IMR-90 (cell line): Measurements from ENCODE around the gene ENTREP3.

Experiments used
- CTCF ChIP-seq: conservative IDR thresholded peaks from 2 replicates; pipeline ENCODE4 v1.5.1; 2012; ENCODE audit warnings: mild to moderate bottlenecking, low read depth, low read length, improper control_type of control experiment
- ELK1 ChIP-seq: fragments of 150-350 bp; IDR thresholded peaks from 2 replicates; pipeline ENCODE4 v1.6.1; 2016; ENCODE audit warnings: low read depth, mild to moderate bottlenecking, low read length, moderate library complexity, borderline replicate concordance
- MAFK ChIP-seq: IDR thresholded peaks from 2 replicates; pipeline ENCODE4 v1.6.1; 2012; ENCODE audit warnings: low read depth, low read length, improper control_type of control experiment
- MXI1 ChIP-seq: IDR thresholded peaks from 2 replicates; pipeline ENCODE4 v1.6.1; 2012; ENCODE audit warnings: low read depth, mild to moderate bottlenecking, low read length, moderate library complexity, borderline replicate concordance
- POLR2A ChIP-seq: IDR thresholded peaks from 2 replicates; pipeline ENCODE4 v1.6.1; 2012; ENCODE audit warnings: mild to moderate bottlenecking, low read depth, low read length
- RAD21 ChIP-seq: IDR thresholded peaks from 2 replicates; pipeline ENCODE4 v1.6.1; 2012; ENCODE audit warnings: low read length, improper control_type of control experiment
- RCOR1 ChIP-seq: IDR thresholded peaks from 2 replicates; pipeline ENCODE4 v1.6.1; 2012; ENCODE audit warnings: mild to moderate bottlenecking, low read length, improper control_type of control experiment; ENCODE audit not compliant: insufficient replicate concordance
- SMC3 ChIP-seq: fragments of 150-350 bp; IDR thresholded peaks from 2 replicates; pipeline ENCODE4 v1.6.1; 2016; ENCODE audit warnings: low read depth, mild to moderate bottlenecking, antibody characterized with exemption, low read length, moderate library complexity

GRCh38 chr1:155277070-155277901 is 22.0 kb upstream of the ENTREP3 start, which contains the start of gene HCN3:
- TF ChIP-seq MXI1 (peak; percentile 69), CTCF (peak; percentile 78), ELK1 (no peak), POLR2A (no peak), MAFK (no peak), RAD21 (peak; percentile 49), RCOR1 (no peak), SMC3 (peak; percentile 73)
